ENCODE measurements around the gene IFT81.
"Not testable (repeated sequence)": the region's sequence is repeated elsewhere in the genome, so short reads cannot be mapped to it uniquely, and the experiment has no call there.

- TF ChIP-seq CTCF (IDR thresholded peaks at IDR 0.05; ENCODE audit: insufficient read depth, low read length, poor library complexity, severe bottlenecking); EZH2phosphoT487 (conservative IDR thresholded peaks at IDR 0.05; ENCODE audit: low read length): not testable (repeated sequence)
These were observed 87.7 kb downstream of the IFT81 start for GRCh38 chr12:110211639-110212536.
